HFFc6 (cell line): ENCODE measurements around the gene PTPRK. TPM values are rescaled to one million over a fixed set of nuclear protein-coding genes. Genes with fewer than 3 reads are reported as not detected.
A peak's percentile ranks its signal among the peaks of the same experiment; 100 is the strongest.

Source experiments
- DNase-seq: peaks from one replicate; pipeline ENCODE4 v3.0.0-alpha.2; 2018
- H3K27ac Mint-ChIP-seq: 2 replicates; pipeline ENCODE4 v1.8.0; 2020; ENCODE audit warnings: mild to moderate bottlenecking, mixed read lengths
- H3K27me3 Mint-ChIP-seq: 2 replicates; pipeline ENCODE4 v1.8.0; 2021; ENCODE audit warnings: mild to moderate bottlenecking, moderate library complexity, mixed read lengths; ENCODE audit not compliant: insufficient read depth
- H3K36me3 Mint-ChIP-seq: 2 replicates; pipeline ENCODE4 v1.8.0; 2021; ENCODE audit warnings: low read depth, mixed read lengths
- H3K4me1 Mint-ChIP-seq: 2 replicates; pipeline ENCODE4 v1.8.0; 2020; ENCODE audit warnings: low read depth, mixed read lengths
- H3K4me3 Mint-ChIP-seq: 2 replicates; pipeline ENCODE4 v1.8.0; 2020; ENCODE audit warnings: mild to moderate bottlenecking, moderate library complexity, mixed read lengths
- H3K9me3 Mint-ChIP-seq: 2 replicates; pipeline ENCODE4 v1.8.0; 2020; ENCODE audit warnings: mild to moderate bottlenecking, mixed read lengths
- total RNA-seq, 6 experiments: library from RNA; stranded (reverse); fragmentation: NEBNext Ultra II Directional; extraction: Animal tissue kit (Norgen Biotek cat#: 25700); gene quantifications; 2 replicates in 1 of 6; 3 replicates in 5 of 6; pipeline ENCODE4 v1.2.3, GENCODE V29; 2021
- TF ChIP-seq, protein P1 (sequence below): fragments of 200-600 bp; sonication (generic); IDR thresholded peaks from 2 replicates; pipeline ENCODE4 v1.5.0; 2021; ENCODE audit warnings: antibody characterized with exemption, mild to moderate bottlenecking

Gene PTPRK
- total RNA-seq, 6 experiments from 2014 or later, result 92.8 to 104 (median 97.3) TPM

DNA sequence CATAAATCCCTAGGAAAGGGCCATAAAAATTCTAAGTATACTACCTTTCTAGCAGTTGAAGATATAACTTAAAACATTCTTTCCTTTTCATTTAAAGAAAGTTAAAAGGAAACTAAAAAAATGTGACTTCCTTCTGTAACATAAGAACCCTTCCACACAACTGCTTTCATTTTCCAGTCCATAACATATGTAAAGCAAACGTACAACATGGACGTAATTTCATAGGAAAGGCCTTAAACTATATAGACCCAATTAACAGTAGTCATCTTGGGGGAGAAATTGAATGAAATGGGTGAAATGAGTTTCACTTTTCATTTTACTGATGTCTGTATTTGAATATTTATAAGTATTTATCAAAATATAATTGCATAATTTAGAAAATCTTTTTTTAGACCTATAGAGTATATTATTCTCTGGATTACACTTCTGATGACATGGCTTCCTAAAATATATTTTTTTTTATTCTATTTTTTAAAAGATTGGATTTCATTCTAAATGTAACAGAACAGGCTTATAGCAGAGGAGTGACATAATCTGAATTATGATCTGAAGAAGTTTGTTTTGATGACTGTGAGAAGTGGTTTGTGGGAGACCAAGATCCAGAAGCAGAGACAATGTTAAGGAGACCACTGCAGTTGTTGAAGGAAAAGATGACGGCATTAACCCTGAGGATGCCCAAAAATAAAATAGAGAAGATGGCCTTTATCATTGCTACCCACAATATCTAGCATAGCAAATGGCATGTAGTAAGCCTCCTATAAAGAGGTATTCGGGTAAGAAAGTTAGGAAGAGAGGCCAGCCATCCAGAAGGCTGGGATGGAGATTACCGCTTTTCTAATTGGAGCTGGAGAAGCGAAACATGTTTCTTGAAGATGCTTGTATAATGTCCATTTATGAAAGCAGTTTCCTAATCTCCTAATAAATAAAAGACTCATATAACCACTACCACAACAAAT, 260.4 kb downstream of the PTPRK start:
- no peak overlapping the region; the same call in 1 of the 2 replicates for H3K27ac Mint-ChIP-seq
- H3K36me3 Mint-ChIP-seq, result peaks cover 14% of the 10 kb centered on the region
- TF ChIP-seq, protein P1, sequence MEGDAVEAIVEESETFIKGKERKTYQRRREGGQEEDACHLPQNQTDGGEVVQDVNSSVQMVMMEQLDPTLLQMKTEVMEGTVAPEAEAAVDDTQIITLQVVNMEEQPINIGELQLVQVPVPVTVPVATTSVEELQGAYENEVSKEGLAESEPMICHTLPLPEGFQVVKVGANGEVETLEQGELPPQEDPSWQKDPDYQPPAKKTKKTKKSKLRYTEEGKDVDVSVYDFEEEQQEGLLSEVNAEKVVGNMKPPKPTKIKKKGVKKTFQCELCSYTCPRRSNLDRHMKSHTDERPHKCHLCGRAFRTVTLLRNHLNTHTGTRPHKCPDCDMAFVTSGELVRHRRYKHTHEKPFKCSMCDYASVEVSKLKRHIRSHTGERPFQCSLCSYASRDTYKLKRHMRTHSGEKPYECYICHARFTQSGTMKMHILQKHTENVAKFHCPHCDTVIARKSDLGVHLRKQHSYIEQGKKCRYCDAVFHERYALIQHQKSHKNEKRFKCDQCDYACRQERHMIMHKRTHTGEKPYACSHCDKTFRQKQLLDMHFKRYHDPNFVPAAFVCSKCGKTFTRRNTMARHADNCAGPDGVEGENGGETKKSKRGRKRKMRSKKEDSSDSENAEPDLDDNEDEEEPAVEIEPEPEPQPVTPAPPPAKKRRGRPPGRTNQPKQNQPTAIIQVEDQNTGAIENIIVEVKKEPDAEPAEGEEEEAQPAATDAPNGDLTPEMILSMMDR, result no peak
- no peaks in the 10 kb centered on the region; the same call in 1 of the 2 replicates for H3K27me3 Mint-ChIP-seq
- H3K4me1 Mint-ChIP-seq, result peaks cover 26% of the 10 kb centered on the region
- H3K9me3 Mint-ChIP-seq, result no peaks in the 10 kb centered on the region
- H3K4me3 Mint-ChIP-seq, result no peak overlapping the region
- DNase-seq, result no peak

DNA sequence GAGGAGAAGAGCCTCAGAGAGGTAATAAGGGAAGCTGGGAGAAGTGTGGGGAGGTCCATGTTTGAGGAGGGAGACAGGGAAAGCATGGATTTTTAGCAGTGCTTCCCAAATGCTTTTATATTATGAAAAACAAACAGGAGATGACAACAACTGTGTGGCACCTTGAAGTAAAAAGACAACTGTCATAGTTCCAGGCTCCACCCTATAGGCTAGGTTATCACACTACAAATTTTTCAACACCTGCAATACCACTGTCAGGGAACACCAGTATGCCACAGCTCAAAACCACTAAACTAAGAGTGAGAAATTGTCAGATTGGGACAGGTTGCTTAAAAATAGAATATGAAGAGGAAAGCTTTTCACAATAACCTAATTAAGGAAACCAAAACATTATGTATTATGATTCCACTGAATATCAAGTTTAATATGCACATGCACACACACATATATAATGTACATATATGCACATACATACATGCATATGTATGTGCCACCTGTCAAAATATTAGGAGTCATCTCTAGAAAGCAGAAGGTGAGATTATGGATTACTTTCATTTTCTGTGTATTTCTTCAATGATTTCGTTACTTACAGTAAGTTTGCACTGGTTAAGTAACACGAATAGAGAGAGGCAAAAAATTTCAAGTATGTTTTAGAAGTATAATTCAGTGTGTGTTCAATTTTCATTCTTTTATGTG, 261.2 kb downstream of the PTPRK start:
- no peak overlapping the region for H3K4me3 Mint-ChIP-seq
- peaks cover 26% of the 10 kb centered on the region for H3K4me1 Mint-ChIP-seq
- no peaks in the 10 kb centered on the region for H3K9me3 Mint-ChIP-seq
- TF ChIP-seq, protein P1, result no peak
- peaks cover 9% of the 10 kb centered on the region for H3K36me3 Mint-ChIP-seq
- no peak overlapping the region for H3K27ac Mint-ChIP-seq
- H3K27me3 Mint-ChIP-seq, result no peaks in the 10 kb centered on the region; the same call in 1 of the 2 replicates
- DNase-seq, result no peak

DNA sequence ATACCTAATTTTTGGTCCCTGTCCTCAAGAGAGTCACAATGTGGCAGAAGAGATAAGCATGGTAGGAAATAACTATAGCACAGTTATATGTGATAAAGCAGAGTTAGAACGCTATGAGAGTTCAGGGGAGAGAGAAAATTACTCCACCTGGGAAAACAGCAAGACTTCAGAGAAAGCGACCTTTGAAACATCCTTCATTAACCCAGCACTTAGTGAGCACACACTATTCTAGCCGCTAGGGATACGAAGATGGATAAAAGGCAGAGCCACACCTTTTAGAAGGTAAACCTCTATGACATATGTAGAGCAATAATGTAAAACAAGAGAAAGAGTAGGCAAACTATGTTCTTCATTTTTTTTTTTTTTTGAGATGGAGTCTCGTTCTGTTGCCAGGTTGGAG, 264.3 kb downstream of the PTPRK start:
- Mint-ChIP-seq H3K9me3 (no peaks in the 10 kb centered on the region), H3K4me1 (peaks cover 54% of the 10 kb centered on the region), H3K27me3 (peaks cover 5% of the 10 kb centered on the region), H3K36me3 (peaks cover 4% of the 10 kb centered on the region), H3K27ac (no peak overlapping the region), H3K4me3 (no peak overlapping the region)
- no peak for DNase-seq
- TF ChIP-seq, protein P1, result no peak

DNA sequence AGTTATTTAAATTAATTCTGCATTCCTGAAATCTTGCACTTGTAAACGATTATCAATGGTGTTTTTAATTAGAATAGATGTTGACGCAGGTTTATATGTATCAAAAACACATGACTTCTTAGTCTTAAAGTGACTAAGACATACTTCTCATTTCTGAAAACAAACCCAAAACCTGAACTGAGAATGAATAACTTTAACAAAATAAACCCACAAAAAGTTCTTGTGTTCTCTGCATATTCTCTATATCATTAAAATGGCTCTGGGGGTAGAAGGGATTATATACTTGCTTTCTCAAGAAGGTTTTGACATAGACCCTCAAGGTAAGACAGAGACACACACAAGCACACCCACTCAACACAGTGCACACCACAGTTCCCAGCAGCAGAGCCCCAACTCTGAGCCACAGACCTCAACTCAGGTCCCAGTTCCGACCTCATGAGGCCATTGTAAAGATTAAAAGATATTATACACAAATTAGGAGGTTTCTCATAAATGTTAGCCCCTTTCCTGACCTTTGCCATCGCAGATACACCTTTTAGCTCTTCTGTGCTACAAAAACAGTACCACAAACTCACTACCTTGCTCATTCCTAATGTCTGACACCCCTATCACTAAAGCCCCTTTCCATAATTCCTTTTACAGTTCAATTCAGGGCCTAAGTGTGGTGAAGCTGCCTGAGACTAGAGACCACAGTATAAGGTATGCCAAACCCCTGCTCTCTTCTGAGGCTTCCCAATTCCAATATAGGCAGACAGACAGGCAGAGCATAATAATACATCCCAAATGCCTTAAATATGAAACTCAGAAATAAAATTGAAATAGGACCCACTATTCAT, 267.8 kb downstream of the PTPRK start:
- Mint-ChIP-seq H3K4me1 (peaks cover 43% of the 10 kb centered on the region), H3K4me3 (peak overlapping the region; percentile 13; the same call in 1 of the 2 replicates), H3K9me3 (no peaks in the 10 kb centered on the region), H3K36me3 (peaks cover 25% of the 10 kb centered on the region), H3K27me3 (peaks cover 5% of the 10 kb centered on the region), H3K27ac (peak overlapping the region; percentile 53)
- no peak for DNase-seq
- TF ChIP-seq, protein P1, result no peak
